NCI-H2107 (cell line): ENCODE measurements around the gene NEUROD2.
"Not testable (repeated sequence)": the region's sequence is repeated elsewhere in the genome, so short reads cannot be mapped to it uniquely, and the experiment has no call there.

ENCODE experiments used
- DNase-seq: peaks from one replicate; lab custom pipeline; 2025; lab: John Stamatoyannopoulos, UW

Gene NEUROD2

GRCh38 chr17:39602533-39603303 is 5.0 kb downstream of the NEUROD2 start:
- no peak for DNase-seq

DNA sequence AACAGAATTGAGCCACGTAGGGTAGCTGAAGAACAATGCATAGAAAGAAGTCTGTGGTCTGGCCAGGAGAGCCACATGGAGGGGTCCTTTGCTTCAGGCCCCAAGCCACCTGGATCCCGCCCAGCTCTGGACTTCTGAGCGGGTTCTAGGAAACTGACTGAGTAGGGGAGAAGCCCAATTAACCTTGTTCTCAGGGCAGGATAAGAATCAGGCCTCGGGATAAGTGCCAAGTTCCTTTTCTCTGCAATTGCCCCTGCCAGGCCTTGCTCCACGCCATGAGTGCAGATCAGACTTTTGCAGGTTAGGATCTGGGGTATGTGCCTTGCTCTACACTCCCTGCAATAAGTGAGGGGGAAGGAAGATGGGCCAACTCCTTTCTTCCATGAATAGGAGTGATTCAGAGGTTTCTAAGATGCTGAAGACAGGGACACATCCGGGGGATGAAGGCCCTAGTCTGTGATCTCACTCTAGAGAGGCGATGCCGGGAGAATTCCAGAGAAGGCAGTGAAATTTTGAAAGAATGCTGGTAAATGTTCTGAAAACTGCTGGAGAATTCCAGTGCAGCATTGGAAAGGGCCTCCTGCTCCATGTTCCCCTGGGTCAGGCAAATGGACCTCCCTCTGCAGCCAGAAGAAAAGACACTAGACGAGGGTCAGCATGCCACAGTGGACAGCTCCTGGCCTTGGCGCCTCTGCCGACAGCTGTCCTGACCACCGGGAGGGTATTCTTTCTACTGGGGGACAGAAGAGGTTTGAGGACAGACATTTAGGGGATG is 5.8 kb downstream of the NEUROD2 start:
- DNase-seq: no peak

DNA sequence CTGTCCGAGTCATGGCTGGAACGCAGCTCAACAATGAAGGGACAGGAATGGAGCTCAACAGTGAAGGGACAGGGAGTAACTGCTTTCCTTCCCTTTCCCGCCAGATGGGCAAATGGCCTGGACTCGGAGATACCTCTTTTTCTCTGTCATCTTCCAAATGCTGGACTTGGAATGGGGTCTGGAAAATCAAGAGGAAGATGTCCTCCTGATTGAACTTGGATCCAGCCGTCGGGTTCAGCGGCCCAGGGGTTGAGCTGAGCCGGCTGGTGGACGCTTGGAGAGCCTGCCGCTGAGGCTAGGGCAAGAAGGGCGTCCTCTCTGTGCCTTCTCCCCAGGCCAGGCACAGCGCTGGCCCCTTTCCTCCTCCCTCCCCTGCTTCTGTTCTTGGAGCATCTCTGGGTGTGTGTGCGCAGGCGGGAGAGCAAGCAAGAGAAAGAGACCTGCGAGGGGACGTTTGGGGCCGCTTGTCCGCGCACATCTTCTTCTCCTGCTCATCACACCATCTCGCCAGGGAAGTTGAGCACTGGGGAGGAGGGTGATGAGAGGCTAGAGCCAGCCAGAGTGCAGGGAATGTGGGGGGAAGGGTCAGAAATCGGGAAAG is 6.6 kb downstream of the NEUROD2 start:
- DNase-seq: no peak

GRCh38 chr17:39600288-39600996 is 7.3 kb downstream of the NEUROD2 start:
- DNase-seq: no peak

- DNase-seq: no peak
These were observed 8.0 kb downstream of the NEUROD2 start for GRCh38 chr17:39599665-39600231.

DNA sequence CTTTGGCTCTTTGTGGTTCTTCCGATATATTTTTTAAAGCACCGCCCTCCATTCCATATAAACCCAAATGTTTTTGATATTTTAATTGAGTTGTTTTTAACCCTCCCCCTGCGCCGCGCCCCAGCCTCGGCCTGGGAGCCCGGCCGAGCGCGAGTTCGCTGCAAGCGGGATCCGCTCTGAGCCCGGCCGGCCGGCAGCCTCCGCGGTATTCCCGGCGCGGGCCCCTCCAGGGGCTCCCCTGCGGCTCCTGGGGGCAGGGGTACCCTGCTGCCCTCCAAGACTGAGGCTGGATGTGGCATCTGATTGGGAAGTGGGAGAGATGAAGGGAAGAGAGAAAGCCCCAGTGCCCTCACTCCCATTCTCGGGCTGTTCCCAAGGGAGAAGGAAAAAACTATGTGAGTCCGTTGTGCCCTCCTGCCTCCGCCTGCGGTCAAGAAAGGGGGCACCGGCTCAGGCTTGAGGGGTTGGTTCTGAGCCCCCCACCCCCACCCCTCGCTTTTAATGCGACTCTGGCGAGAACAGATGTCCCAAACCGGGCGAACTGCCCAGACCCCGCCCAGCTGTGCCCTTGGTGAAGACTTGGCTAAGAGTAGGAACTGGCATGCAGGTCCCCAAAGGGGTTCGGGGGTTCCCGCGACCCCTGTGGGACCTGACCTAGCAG is 8.6 kb downstream of the NEUROD2 start:
- no peak for DNase-seq

GRCh38 chr17:39598630-39599003 is 9.1 kb downstream of the NEUROD2 start:
- DNase-seq: no peak

- DNase-seq: no peak
These were observed 9.7 kb downstream of the NEUROD2 start for GRCh38 chr17:39598047-39598481.

DNA sequence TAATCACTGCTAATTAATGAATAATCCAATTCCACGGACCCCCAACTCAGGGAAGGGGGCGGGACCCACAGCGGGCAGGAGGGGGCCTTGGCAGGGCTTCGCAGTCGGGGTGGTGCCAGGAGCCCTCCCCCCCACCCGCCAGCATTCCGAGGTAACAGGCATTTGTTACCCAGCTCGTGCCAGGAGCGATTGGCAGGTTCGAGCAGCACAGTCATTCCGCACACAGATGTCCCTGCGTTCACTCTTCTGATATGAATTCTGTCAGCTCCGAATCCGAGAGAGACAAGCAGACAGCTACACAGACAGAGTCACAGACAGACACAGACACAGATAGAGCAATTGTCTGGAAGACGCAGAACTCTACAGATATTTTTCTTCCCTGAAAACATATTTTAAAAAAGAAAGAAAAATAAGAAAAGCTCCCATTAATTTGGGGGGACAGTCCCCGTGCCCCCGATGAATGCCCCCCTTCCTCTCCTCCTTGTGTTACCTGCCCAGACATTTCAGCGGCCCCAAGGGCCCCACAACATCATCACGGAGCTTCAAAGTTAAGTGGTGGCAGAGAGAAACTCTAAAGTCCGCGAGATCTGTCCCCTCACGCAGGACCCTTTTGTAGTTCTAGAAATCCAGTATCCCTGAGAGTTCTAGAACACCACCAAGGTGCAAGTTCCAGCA is 10.2 kb downstream of the NEUROD2 start:
- no peak for DNase-seq

- DNase-seq: no peak
These were observed 11.0 kb downstream of the NEUROD2 start for GRCh38 chr17:39596543-39597267.

DNA sequence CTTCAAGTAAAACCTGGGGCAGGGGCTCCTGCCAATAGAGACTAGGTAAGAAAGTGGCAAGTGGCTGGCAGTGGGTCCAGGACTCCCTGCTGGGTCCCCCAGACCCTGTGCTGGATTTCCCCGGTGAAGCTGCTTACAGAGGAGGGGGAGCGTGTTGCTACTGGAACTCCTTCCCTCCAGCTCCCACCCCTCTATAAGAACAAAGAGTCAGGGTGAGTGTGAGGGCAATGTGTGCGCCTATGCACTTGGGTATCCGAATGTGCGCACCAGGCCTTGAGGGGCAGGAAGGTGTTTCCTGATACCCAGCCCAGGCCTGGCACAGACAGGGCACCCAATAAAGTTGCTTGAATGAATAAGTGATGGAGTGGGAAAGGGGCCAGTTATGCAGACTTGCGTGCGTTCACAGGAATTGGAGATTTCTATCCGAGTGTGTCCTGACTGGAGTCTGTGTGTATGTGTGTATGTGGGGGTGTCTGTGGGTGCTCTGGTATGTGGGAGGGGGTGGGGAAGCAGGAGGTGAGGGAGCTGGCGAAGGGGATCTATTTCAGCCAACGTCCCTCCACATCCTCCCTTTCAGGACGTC is 11.7 kb downstream of the NEUROD2 start:
- DNase-seq: no peak

DNA sequence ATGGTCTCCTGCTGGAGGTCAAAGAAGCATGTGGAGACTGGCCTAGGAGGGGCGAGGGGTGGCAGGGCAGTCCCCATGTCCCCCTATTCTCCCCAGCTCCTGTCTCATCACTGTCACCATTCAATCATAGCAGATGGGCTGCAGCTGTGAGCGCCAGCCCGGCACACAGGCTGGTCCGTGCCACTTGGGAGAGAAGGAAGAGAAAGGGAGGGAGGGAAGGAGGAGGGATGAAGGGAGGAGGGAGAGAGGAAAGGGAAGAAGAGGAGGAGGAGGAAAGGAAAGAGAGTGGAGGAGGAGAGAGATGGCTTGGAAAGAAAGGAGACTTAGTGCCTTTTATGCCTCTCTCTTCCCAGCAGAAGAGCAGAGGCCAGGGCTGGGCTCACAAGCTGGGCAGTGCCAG is 12.4 kb downstream of the NEUROD2 start:
- no peak for DNase-seq

GRCh38 chr17:39593371-39593770 is 14.3 kb downstream of the NEUROD2 start:
- no peak for DNase-seq

DNA sequence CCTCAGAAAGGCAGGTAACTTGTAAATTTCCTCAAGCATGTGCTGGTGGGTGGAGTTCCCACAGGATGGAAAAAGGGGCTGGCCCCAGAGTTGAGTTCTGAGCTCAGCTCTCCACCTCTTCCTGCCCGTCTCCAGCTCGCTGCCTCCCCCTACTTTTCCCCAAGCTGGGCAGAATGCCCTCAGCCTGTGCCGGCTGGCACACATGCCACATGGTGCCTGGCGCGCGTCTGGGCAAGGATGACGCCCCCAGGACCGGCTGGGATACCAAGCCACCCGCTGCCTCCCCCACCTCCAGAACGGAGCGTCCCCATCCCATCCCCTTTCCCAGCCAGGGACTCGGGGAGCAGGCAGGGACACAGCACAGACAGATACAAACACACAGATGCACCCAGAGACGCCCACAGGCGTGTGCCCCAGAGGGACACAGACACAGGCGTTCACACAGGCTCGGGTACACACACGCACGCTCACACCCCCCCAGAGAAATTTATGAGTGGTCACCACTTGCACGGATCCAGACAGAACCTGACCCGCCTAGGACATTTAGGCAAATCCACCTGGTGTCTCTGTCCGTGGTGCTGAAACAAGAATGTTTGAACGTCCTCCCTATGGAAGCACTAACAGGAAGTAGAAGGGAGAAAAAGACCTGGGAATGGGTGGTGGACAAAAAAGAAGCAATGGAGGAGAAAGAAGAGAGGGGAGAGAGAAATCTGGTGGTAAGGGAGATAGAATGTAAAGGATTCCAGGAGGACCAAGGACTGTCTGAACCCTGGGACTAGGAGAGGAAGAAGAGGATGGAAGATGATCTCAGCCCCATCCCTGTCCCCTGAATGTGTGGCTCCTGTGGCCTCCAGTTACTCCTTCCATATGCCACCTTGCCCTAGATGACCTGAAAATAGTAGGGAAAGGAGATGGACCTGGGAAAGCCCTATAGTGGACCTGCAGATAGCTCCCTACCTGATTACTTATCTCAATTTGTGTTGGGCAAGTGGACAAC is 15.5 kb downstream of the NEUROD2 start:
- DNase-seq: no peak

DNA sequence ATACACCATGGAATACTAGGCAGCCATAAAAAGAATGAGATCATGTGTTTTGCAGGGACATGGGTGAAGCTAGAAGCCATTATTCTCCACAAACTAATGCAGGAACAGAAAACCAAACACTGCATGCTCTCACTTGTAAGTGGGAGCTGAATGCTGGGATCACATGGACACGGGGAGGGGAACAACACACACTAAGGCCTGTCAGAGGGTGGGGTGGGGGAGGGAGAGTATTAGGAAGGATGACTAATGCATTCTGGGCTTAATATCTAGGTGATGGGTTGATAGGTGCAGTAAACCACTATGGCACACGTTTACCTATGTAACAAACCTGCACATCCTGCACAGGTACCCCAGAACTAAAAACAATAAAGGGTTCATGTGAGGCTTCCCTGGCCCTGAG is 17.5 kb downstream of the NEUROD2 start:
- DNase-seq: not testable (repeated sequence)

DNA sequence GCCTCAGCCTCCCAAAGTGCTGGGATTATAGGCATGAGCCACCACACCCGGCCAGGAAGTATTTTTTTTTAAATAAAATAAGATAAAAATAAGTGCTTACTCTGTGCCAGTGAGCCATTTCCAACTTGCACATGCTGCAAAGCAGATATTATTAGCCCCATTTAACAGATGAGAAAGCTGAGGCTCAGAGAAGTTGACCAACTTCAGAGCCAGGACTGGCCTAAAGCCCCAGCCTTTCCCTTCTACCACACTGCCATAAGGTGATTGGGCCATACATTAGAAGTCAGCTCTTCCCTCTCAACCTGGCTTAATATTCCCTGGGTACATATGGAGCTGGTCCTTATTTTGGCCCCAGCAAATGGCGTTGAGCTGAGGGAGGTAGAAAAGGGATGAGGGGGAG is 25.1 kb downstream of the NEUROD2 start:
- DNase-seq: no peak

- DNase-seq: no peak
These were observed 26.0 kb downstream of the NEUROD2 start for GRCh38 chr17:39581759-39582085.

- DNase-seq: no peak
These were observed 26.5 kb downstream of the NEUROD2 start for GRCh38 chr17:39581071-39581758.
